SIG-M5 (cell line): ENCODE data around the gene CERKL.
A peak's percentile ranks its signal among the peaks of the same experiment; 100 is the strongest.
"Not testable (repeated sequence)": the region's sequence is repeated elsewhere in the genome, so short reads cannot be mapped to it uniquely, and the experiment has no call there.

Source experiments
- DNase-seq: peaks from one replicate; lab custom pipeline; 2025; lab: John Stamatoyannopoulos, UW

CERKL gene

GRCh38 chr2:181656450-181657291 lies at the start of gene CERKL:
TSS of gene CERKL (minus strand) at chr2:181657105. CDS start at chr2:181657006, 99 bp downstream.
- DNase-seq, result no peak

- not testable (repeated sequence) for DNase-seq
Observed at GRCh38 chr2:181702519-181702918, 45.6 kb upstream of the CERKL start.

GRCh38 chr2:181698223-181698622 lies 41.3 kb upstream of the CERKL start:
- no peak for DNase-seq

- peak; percentile 37 for DNase-seq
Observed at GRCh38 chr2:181697571-181697970, 40.7 kb upstream of the CERKL start.

GRCh38 chr2:181697126-181697525 lies 40.2 kb upstream of the CERKL start:
- peak; percentile 22 for DNase-seq

- DNase-seq, result no peak
Observed at GRCh38 chr2:181694271-181694670, 37.4 kb upstream of the CERKL start.

- DNase-seq, result no peak
Observed at GRCh38 chr2:181690860-181691259, 34.0 kb upstream of the CERKL start.

- DNase-seq, result no peak
Observed at GRCh38 chr2:181686576-181687185, 29.8 kb upstream of the CERKL start.

GRCh38 chr2:181685150-181685688 lies 28.3 kb upstream of the CERKL start:
- no peak for DNase-seq

GRCh38 chr2:181684454-181685149 lies 27.7 kb upstream of the CERKL start:
- no peak for DNase-seq

- no peak for DNase-seq
Observed at GRCh38 chr2:181683518-181684453, 26.9 kb upstream of the CERKL start.

- no peak for DNase-seq
Observed at GRCh38 chr2:181682795-181683517, 26.1 kb upstream of the CERKL start.

GRCh38 chr2:181682026-181682789 lies 25.3 kb upstream of the CERKL start:
- no peak for DNase-seq

- DNase-seq, result no peak
Observed at GRCh38 chr2:181680937-181681811, 24.3 kb upstream of the CERKL start.

GRCh38 chr2:181680055-181680936 lies 23.4 kb upstream of the CERKL start, which contains the start of gene NEUROD1:
TSS of gene NEUROD1 (minus strand) at chr2:181680517. CDS start at chr2:181678860, 1,657 bp downstream.
- DNase-seq, result no peak

GRCh38 chr2:181679544-181679979 lies 22.7 kb upstream of the CERKL start:
- DNase-seq, result no peak

GRCh38 chr2:181678861-181679543 lies 22.1 kb upstream of the CERKL start:
- DNase-seq, result no peak
